Progenitor cell of endocrine pancreas (in vitro differentiated cells): ENCODE measurements around the gene DDX39B. TPM values are rescaled to one million over a fixed set of nuclear protein-coding genes. Genes with fewer than 3 reads are reported as not detected.

Source experiments
- DNase-seq: peaks from one replicate; pipeline ENCODE4 v3.0.0; 2021; ENCODE audit warnings: low spot score; ENCODE audit not compliant: unreplicated experiment
- H3K27ac Mint-ChIP-seq: 2 replicates; pipeline ENCODE4 v1.8.0; 2021; ENCODE audit warnings: mild to moderate bottlenecking, moderate library complexity, mixed read lengths
- H3K27me3 Mint-ChIP-seq: 2 replicates; pipeline ENCODE4 v1.8.0; 2021; ENCODE audit warnings: mixed read lengths
- H3K36me3 Mint-ChIP-seq: 2 replicates; pipeline ENCODE4 v1.8.0; 2022; ENCODE audit warnings: mixed read lengths; ENCODE audit not compliant: insufficient read depth
- H3K4me1 Mint-ChIP-seq: 2 replicates; pipeline ENCODE4 v1.8.0; 2021; ENCODE audit warnings: low read depth, mixed read lengths
- H3K4me3 Mint-ChIP-seq: 2 replicates; pipeline ENCODE4 v1.8.0; 2021; ENCODE audit warnings: low read depth, mild to moderate bottlenecking, moderate library complexity, mixed read lengths
- H3K9me3 Mint-ChIP-seq: 2 replicates; pipeline ENCODE4 v1.8.0; 2021; ENCODE audit warnings: low read depth, mixed read lengths
- CTCF ChIP-seq: fragments of 200-600 bp; sonication (generic); IDR thresholded peaks from one replicate; pipeline ENCODE4 v1.5.0; 2021; ENCODE audit warnings: antibody characterized with exemption, mild to moderate bottlenecking; ENCODE audit not compliant: unreplicated experiment
- total RNA-seq: library from RNA; stranded (reverse); gene quantifications from 2 replicates; pipeline ENCODE4 v1.2.1, GENCODE V29; 2021

The DDX39B gene
- total RNA-seq, 1 donor from 2014 or later = 810 TPM

GRCh38 chr6:31580438-31580740 lies 38.6 kb upstream of the DDX39B start:
- no peak for TF ChIP-seq CTCF
- H3K27ac Mint-ChIP-seq = no peak overlapping the region
- no peaks in the 10 kb centered on the region for H3K36me3 Mint-ChIP-seq
- H3K4me3 Mint-ChIP-seq = peak overlapping the region; percentile 92
- no peak for DNase-seq
- H3K4me1 Mint-ChIP-seq = peaks cover 11% of the 10 kb centered on the region
- peaks cover 51% of the 10 kb centered on the region for H3K27me3 Mint-ChIP-seq
- no peaks in the 10 kb centered on the region for H3K9me3 Mint-ChIP-seq

GRCh38 chr6:31579546-31580437 lies 38.0 kb upstream of the DDX39B start:
- no peaks in the 10 kb centered on the region for H3K36me3 Mint-ChIP-seq
- no peaks in the 10 kb centered on the region for H3K9me3 Mint-ChIP-seq
- peaks cover 52% of the 10 kb centered on the region for H3K27me3 Mint-ChIP-seq

GRCh38 chr6:31579119-31579505 lies 37.3 kb upstream of the DDX39B start:
- TF ChIP-seq CTCF = no peak
- H3K9me3 Mint-ChIP-seq = no peaks in the 10 kb centered on the region
- no peak for DNase-seq
- no peak overlapping the region for H3K27ac Mint-ChIP-seq
- peaks cover 57% of the 10 kb centered on the region for H3K27me3 Mint-ChIP-seq
- H3K4me1 Mint-ChIP-seq = peaks cover 11% of the 10 kb centered on the region
- H3K36me3 Mint-ChIP-seq = no peaks in the 10 kb centered on the region
- no peak overlapping the region for H3K4me3 Mint-ChIP-seq

More at GRCh38 chr6:31579546-31580437, 38.0 kb upstream of the DDX39B start:
- H3K4me3 Mint-ChIP-seq = no peak overlapping the region
- TF ChIP-seq CTCF = no peak
- no peak overlapping the region for H3K27ac Mint-ChIP-seq
- no peak for DNase-seq
- peaks cover 11% of the 10 kb centered on the region for H3K4me1 Mint-ChIP-seq

DNA sequence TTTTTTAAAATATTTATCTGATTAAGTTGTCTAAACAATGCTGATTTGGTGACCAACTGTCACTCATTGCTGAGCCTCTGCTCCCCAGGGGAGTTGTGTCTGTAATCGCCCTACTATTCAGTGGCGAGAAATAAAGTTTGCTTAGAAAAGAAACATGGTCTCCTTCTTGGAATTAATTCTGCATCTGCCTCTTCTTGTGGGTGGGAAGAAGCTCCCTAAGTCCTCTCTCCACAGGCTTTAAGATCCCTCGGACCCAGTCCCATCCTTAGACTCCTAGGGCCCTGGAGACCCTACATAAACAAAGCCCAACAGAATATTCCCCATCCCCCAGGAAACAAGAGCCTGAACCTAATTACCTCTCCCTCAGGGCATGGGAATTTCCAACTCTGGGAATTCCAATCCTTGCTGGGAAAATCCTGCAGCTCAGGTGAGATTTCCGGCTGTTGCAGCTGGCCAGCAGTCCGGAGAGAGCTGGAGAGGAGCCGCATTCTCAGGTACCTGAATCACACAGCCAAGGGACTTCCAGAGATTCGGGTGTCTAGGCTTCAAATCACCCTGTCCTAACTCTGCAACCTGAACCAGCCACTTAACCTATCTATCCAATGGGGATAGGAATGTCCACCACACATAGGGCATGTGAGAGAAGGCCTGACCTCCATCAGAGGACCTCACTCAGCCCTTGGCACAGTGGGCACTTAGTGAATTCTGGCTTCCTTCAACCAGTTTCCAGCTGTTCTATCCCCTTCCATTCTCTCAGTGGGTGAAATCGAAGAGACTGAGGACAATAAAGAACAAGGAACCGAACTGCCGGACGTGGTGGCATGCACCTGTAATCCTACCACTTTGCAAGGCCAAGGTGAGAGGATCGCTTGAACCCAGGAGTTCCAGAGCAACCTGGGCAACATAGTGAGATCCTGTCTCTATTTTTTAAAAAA lies 36.6 kb upstream of the DDX39B start:
- no peak for DNase-seq
- no peak for TF ChIP-seq CTCF
- Mint-ChIP-seq H3K27ac (peak overlapping the region; percentile 31), H3K36me3 (no peaks in the 10 kb centered on the region), H3K27me3 (peaks cover 63% of the 10 kb centered on the region), H3K4me1 (peaks cover 11% of the 10 kb centered on the region), H3K4me3 (no peak overlapping the region), H3K9me3 (no peaks in the 10 kb centered on the region)

- no peak for DNase-seq
- Mint-ChIP-seq H3K4me1 (peaks cover 11% of the 10 kb centered on the region), H3K36me3 (no peaks in the 10 kb centered on the region), H3K4me3 (no peak overlapping the region), H3K27me3 (peaks cover 64% of the 10 kb centered on the region), H3K9me3 (no peaks in the 10 kb centered on the region), H3K27ac (no peak overlapping the region)
- TF ChIP-seq CTCF = no peak
Observed at GRCh38 chr6:31577579-31577966, 35.8 kb upstream of the DDX39B start.
